GM18498 (cell line): ENCODE results near the gene OSBPL2.

ENCODE experiments used
- ATAC-seq: cut with Tn5 transposase; IDR thresholded peaks from one replicate; pipeline ENCODE4 v1.9.1; 2021; ENCODE audit warnings: mild to moderate bottlenecking, moderate library complexity; ENCODE audit not compliant: unreplicated experiment

OSBPL2 gene

DNA sequence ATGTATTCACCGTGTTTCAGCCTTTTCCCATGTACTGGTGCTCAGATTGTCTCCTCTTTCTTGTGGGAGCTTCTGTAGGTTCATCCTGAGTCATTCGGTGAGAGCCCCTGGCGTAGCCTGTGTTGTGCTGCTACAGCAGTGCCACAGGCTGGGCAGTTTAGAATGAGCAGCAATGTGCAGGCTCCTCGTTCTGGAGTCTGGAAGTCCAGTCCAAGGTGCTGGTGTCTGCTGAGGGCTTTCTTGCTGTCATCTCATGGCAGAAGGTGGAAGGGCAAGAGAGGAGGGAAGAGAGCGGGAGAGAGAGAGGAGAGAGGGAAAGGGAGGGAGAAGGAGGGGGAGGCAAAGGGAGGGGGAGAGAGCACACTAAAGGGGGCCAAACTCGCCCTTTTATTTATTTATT lies 15.1 kb downstream of the OSBPL2 start:
- ATAC-seq: no peak

- no peak for ATAC-seq
Observed at GRCh38 chr20:62254021-62254724, 15.9 kb downstream of the OSBPL2 start.

DNA sequence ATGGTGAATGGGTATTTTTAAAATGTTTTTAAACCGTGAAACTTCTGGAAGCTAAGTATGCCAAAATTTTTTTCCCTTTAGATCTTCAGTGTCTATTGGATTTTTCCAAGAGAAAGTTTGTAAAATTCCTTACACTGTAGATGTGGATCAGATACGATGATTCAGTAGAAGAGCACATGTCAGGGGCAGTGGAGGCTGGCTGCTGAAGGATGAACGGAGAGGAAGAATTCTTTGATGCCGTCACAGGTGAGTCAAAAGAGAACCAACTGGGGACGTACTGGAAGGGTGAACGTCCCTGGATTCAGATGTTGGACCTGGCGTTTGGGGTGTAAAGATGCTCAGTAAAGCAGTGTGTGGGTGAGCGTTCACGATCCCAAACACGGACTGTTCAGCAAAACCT lies 17.7 kb downstream of the OSBPL2 start:
- ATAC-seq: no peak

GRCh38 chr20:62258499-62259293 lies 20.4 kb downstream of the OSBPL2 start:
- no peak for ATAC-seq

DNA sequence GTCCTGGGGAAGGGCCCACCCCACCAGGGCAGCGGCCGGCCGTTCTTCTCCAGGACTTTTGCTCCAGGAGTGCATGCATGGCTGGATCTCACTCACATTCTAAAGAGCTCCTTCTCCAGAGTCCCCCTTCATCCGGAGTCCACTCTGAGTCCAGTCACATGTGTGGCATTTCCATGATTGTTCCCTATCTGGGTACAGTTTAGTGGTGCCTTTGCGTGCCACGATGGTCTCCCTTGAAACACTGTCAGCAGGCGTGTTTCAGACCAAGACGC lies 20.9 kb downstream of the OSBPL2 start:
- no peak for ATAC-seq

GRCh38 chr20:62262064-62262463 lies 23.7 kb downstream of the OSBPL2 start:
- no peak for ATAC-seq

- no peak for ATAC-seq
Observed at GRCh38 chr20:62263396-62263795, 25.1 kb downstream of the OSBPL2 start.

DNA sequence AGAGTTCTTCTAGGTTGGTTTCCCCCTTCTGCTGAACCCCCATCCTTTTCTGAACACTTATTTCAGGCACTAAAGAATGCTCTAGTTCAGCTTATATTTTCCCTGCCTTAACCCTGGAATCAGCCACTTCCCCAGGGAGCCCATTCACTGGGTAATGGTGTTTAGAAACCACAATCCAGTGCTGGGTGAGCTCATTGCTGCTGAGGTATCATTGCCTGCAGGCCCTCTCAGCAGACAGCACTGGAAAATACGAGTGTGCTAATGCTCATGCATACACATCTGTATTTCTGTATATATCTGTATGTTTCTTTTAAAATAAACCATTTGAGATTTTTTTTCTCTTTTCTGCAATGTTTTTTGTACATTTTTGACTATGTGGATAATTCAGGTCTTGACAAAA lies 27.0 kb downstream of the OSBPL2 start:
- no peak for ATAC-seq

DNA sequence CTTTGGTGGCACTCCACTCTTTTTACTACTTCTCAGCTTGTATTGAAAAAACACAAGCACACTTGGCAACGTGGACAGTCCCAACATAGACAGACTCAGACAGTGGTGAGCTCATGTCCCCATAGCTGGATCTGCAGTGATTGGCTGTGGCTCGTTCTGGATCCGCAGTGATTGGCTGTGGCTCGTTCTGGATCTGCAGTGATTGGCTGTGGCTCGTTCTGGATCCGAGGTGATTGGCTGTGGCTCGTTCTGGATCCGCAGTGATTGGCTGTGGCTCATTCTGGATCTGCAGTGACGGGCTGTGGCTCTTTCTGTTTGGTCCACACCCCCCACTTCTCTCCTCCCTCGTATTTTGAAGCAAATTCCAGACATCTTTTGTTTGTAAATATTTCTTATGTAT lies 28.0 kb downstream of the OSBPL2 start:
- ATAC-seq: no peak

- ATAC-seq: no peak
Observed at GRCh38 chr20:62266851-62267250, 28.5 kb downstream of the OSBPL2 start.

DNA sequence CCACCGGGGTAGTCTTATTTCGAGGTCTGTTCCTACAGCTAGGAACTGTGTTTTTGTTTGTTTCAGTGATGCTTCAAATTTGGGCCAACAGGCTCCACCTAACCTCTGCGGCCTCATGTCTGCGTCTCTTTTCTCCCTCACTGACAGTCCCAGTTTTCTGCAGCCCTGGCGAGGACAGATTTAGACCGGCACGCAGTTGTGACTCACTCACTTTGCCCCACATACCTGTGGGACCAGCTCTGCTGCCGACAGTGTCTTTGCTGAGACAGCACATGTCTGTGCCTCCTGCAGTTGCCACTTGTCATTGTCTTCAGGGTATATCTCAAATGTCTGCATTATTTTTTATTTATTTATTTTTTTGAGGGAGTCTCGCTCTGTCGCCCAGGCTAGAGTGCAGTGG lies 29.2 kb downstream of the OSBPL2 start:
- ATAC-seq: no peak

GRCh38 chr20:62268228-62268900 lies 30.0 kb downstream of the OSBPL2 start:
- ATAC-seq: no peak

GRCh38 chr20:62269378-62269777 lies 31.1 kb downstream of the OSBPL2 start:
- no peak for ATAC-seq

DNA sequence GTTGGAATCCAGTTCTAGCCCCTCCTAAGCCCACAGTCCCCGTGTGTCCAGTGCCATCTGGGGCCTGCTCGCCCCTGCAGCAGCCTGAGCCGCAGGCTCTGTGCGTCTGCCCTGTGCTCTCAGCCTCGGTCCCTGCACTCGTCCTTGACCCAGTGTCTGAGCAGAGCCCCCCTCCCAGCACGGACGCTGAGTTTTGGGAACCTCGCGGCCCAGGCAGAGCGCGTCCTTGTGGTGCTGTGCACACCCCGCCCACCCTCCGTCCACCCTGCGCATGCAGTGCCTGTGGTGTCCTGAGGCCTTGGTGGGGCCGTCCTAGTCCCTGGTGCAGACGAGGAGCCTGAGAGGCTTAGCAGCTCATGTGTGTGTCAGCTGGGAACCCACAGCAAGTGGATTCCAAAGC lies 31.6 kb downstream of the OSBPL2 start:
- ATAC-seq: no peak

DNA sequence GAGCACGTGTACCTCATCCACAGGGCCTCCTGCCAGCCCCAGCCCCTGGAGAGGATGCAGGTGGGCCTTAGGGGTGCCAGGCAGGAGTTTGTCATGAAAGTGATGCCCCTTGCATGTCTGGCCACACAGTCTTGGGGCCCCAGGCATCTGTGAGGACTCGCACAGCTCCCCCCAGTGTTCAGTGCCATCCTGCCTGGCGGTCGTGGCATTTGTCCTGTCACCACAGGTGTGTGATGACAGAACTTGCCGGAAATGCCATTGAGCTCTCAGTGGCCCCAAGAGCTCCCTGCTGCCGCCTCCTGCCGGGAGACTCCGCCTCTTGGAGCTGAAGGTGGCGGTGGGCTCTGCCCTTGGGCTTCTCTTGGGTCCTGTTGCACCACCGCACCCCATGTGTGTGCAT lies 33.9 kb downstream of the OSBPL2 start:
- no peak for ATAC-seq

DNA sequence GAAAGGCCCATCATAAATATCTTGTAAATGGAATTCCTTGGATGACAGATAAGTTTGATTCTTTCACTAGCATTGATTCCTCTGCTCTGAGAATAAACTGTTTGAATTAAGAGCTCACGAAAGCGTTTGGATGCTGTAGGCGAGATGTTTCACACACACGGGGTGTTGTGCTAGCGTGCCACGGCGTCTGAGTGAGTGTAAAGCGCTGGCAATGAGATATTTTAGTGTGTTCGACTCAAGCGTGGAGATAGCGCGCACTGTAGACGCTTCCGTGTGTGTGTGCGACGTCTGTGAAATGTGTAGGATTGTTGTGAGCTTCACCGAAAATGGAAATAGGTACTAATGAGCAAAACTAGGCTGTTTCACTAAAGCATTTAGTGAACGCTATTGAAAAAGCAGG lies 35.1 kb downstream of the OSBPL2 start:
- ATAC-seq: no peak

DNA sequence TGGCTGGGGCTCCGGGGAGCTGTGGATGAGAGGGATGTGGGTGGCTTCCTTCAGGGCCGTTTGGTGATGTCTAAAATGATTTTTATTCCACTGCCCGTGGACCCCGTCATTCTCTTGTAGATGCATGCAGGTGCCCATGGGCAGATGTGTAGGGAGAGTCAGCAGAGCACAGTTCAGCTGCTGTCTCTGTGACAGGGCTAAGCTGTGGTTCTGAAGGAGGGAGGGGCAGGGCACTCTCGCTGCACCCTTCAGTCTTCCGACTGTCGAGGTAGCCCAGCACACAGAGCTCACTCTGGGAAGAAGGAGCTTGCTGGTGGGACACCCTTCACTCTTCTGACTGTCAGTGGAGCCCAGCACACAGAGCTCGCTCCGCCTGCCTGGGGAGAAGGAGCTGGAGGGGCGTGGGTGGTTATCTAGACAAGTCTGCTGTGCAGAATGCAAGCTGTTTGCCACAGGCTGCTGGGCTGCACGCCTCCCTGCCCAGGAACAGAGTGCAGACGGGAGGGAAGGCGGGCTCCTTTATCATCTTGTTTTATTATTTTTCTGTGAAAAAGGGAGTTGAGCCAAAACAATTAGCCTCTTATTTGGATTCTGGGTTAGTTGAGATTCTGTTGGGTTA lies 36.1 kb downstream of the OSBPL2 start:
- no peak for ATAC-seq

DNA sequence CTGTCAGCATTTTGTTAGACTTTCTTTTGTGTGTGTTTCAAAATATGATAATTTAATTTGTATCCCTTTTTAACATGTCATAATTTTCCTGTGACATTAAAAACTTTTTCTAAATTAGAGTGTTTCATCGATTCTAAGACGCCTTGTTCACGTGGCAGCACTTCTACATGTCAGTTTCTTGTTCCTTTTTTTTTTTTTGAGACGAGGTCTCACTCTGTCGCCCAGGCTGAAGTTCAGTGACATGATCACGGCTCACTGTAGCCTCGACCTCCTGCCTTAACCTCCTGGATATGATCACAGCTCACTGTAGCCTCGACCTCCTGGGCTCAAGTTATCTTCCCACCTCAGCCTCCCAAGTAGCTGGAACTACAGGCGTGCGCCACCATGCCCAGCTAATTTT lies 36.9 kb downstream of the OSBPL2 start:
- no peak for ATAC-seq

DNA sequence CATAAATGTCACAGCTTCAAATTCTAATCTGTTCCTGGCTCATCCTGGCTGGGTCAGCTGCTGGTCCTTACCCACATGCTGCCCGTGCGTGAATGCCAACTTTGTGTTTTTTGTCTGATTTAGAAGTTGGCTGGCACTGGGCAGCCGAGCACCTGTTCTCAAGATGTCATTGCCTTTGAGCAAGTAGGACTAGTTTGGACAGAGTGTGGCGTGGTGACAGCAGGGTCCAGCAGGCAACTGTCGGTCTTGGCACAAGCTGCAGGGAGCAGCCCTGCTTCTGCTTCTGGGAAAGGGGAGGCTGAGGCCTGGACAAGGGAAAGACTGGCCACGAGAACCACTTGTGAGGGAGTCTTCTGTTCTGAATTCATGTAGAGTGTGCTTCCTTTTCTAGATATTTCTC lies 38.1 kb downstream of the OSBPL2 start:
- no peak for ATAC-seq

GRCh38 chr20:62277253-62277652 lies 38.9 kb downstream of the OSBPL2 start:
- ATAC-seq: no peak

DNA sequence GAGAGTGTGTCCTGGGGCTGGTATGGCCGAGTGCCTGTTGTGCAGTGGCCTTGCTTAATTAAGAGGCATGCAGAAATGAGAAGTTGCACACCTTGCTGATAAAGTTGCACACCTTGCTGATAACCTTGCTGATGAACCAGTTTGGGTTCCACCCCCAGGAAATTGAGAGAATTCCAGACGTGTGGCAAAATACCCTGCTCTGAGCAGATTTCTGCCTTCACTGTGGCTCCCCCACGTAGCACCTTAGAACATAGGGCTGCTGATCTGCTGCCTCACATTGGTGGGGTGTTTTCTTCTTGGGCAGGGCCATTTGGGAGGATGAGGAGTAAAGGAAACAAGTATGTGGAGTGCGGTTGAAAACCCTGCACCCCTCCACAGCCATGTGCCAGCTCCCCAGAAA lies 42.0 kb downstream of the OSBPL2 start:
- no peak for ATAC-seq
